Right renal cortex interstitium (tissue), 3 donors: ENCODE data around the gene TTL. TPM values are rescaled to one million over a fixed set of nuclear protein-coding genes. Genes with fewer than 3 reads are reported as not detected.
"Not testable (repeated sequence)": the region's sequence is repeated elsewhere in the genome, so short reads cannot be mapped to it uniquely, and the experiment has no call there.

Experiments used
- DNase-seq, 3 donors: peaks; one replicate each; pipeline ENCODE4 v3.0.0-alpha.2; 2013; ENCODE audit warnings: low read depth in 3 of 3, low spot score in 2 of 3
- polyA plus RNA-seq, 3 donors: library from polyadenylated mRNA; unstranded; fragments of 120-200 nt; gene quantifications; one replicate each; pipeline ENCODE4 v1.2.1, GENCODE V29; 2013; ENCODE audit not compliant: insufficient read length in 3 of 3

TTL gene
- polyA plus RNA-seq = 10 to 100 TPM; 34.7 to 37.3 (median 36.0) TPM

DNA sequence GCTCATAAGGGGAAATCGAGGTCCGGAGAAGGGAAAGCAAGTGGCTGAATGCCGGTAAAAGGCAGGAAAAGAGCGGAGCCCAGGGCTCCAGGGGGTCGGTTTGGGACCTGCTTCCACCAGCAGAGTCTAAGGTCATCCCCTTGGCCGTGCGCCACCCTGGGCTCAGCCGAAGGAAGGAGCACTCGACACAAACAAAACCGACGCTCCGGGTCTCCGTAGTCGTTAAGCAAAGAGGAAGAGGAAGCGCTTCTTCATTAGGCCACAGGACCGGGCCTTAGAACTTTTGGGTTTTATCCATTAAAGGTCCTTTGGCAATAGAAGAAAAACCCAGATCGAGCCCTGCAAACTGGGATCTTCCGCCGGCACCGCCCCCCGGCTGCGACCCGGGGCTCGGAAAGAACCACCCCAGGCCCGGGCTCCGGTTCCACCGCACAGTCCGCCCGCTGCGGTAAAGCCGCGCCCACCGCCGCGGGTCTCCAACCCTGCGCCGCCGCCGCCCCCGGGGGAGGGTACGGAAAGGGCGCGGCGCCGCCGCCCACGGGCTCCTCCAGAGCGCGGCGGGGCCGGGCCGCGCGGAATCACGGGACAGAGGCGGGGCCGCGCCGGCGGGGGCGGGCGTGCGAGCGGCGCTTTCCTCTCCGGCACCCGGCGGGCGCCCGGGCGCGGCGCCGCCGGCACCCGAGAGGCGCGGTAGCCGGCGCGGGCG is at the start of gene TTL:
TSS of gene TTL (plus strand) at position 629 of the 706 bp plus-strand sequence. CDS start 189 bp downstream, outside the sequence.
- peak in 1 of 3 donors; percentile 49 for DNase-seq

DNA sequence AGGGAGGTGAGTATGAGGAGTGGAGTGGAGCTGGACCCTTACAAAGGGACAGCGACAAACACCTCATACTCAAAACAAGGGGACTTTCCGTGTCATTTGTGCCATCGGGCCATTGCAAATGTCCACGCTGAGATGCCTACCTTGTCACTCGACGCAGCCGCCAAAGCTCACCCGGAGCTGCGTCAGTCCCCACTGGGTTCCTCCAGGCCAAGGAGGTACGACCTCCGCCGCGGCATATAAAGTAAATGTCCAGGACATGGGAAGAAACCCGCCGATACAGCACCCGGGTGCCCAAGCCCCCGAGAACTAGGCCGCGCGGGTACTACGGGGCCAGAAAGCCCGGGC is 49.6 kb upstream of the TTL start:
- DNase-seq = not testable (repeated sequence)

DNA sequence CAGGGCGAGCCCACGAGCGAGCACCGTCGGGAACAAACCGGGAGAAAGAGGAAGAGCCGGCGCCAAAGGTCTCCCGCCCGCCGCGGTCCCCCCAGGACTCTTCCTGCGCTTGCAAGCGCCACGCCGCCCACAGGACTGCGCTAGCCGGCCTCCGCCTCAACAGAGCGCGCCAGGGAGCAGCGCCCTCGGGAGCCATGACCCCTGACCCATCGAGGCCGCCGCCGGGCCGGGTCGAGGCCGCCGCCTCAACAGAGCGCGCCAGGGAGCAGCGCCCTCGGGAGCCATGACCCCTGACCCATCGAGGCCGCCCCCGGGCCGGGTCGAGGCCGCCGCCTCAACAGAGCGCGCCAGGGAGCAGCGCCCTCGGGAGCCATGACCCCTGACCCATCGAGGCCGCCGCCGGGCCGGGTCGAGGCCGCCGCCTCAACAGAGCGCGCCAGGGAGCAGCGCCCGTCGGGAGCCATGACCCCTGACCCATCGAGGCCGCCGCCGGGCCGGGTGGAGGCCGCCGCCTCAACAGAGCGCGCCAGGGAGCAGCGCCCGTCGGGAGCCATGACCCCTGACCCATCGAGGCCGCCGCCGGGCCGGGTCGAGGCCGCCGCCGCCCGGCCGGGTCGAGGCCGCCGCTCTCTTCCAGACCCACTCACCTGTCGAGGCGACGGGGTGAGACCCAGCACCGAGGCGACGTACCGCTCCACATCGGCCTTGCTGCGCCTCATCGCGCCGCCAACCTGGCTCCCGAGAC is 49.0 kb upstream of the TTL start:
- DNase-seq = not testable (repeated sequence)

GRCh38 chr2:112433480-112433879 is 48.5 kb upstream of the TTL start, which contains the start of gene RGPD8:
Gene RGPD8 (minus strand): TSS chr2:112433645. CDS start chr2:112433453, 192 bp downstream.
- peak; percentile 63 to 72 (median 69) for DNase-seq

- DNase-seq = no peak
Measured at GRCh38 chr2:112433932-112434730, 47.8 kb upstream of the TTL start.

- DNase-seq = not testable (repeated sequence)
Measured at GRCh38 chr2:112434890-112435715, 46.9 kb upstream of the TTL start.

GRCh38 chr2:112435716-112436431 is 46.1 kb upstream of the TTL start:
- not testable (repeated sequence) for DNase-seq

DNA sequence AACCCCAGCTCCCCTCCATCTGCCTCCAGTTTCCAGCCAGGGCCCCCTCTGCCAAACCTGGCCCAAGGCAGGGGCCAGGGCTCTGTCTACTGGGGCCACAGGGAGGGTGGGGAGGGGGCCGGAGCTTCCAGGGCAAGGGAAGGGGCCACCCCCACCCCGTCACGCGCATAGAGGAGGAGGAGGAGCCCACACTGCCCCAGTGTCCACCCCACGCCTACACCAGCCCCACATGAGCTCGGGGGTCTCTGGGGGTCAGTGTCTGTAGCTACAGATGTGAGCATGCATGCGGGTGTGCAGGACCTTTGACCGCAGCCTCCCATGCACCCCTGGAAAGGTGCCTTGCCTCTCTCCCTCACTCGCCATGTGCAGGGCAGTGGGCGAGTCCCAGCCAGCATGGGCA is 45.0 kb upstream of the TTL start:
- DNase-seq = not testable (repeated sequence)

DNA sequence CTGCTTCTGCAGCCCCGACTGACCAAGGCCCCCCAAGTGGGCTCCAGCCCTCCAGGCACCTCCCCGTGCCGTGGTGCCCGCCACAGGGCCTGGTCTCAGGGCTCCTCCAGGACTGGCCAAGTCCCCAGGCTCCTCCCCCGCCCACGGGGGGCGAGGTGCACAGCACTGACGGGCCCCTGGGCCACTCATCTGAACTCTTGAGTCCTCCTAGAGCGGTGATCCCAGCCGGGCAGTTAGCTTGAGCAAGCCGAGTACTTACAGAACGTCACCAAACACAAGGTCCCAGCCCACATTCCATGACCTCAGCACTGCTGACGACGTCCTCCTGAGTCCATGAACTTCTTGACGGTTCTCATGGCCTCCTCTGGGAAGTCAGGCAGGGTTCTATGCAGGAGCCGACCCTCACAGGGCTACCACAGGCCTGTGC is 44.5 kb upstream of the TTL start:
- DNase-seq = not testable (repeated sequence)

DNA sequence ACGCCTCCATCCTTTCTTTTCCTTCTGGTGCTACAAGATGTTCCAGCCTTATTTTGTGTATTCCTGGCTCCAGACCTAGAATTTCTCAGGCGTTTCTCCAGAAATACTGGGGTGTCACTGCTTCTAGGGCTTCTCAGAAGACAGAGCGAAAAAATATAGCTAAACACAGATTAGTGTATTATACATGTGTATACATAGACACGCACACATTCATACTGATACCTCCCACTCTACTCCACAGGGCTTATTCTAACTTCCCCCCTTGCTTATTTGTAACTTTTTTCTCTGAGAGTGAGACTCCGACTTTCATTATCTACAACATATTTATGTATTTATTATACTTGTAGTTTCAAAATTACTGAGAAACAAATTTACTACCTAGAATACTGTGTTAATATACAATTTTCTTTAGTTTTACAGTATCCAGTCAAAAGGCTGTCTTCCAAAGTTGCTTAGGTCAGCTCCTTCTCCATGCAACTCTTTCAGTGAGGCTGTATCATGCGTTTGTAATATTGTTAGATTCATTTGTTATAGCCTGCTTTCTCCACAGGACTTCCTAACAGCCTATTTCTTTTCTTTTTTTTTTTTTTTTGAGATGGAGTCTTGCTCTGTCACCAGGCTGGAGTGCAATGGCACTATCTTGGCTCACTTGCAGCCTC is 43.2 kb upstream of the TTL start:
- not testable (repeated sequence) for DNase-seq

DNA sequence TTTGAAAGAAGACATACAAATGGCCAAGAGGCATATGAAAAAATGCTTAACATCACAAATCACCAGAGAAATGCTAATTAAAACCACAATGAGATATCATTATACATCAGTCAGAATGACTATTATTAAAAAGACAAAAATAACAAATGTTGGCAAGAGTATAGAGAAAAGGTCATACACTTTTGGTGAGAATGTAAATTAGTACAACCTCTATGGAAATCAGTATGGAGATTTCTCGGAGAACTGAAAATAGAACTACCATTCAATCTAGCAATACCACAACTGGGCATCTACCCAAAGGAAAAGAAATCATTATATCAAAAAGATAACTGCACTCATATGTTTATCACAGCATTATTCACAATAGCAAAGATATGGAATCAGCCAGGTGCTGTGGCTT is 37.7 kb upstream of the TTL start:
- DNase-seq = not testable (repeated sequence)

GRCh38 chr2:112449854-112450253 is 32.1 kb upstream of the TTL start:
- no peak for DNase-seq

GRCh38 chr2:112451317-112451716 is 30.6 kb upstream of the TTL start:
- DNase-seq = no peak

DNA sequence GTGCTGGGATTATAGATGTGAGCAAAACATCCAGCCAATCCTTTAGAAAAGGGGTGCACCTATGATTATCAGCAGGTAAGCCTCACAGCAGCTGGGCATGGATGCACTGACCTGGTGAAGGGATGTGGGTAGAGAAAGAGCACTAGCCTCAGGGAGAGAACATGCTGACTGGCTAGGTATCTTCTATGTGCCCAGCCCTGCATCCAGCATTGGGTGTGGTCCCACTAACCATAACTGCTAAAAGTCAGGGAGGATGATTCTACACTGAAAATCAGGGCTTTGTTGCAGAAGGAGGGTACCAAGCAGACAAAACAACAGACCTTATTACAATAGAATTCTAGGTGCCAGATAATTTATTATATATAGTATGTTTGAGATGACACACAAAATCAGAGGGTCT is 27.4 kb upstream of the TTL start:
- no peak for DNase-seq

GRCh38 chr2:112459372-112459771 is 22.6 kb upstream of the TTL start:
- DNase-seq = no peak

DNA sequence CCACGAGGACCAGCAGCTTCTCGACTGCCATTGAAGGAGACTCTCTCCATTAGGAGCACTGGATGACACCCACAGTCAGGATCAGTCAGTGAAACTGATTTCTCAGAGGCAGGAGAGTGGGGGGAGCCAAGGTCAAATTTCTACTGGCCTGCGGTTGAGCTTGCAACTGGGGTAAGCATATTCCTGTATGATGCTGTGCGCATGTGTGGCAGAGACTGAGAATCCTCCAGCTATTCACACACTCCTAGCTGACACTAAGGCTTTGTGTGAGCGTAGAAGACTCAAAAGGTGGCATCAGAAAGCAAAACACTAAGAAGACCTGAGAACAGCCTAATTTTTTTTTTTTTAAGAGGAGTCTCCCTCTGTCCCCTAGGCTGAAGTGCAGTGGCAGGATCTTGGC is 19.8 kb upstream of the TTL start:
- DNase-seq = no peak

DNA sequence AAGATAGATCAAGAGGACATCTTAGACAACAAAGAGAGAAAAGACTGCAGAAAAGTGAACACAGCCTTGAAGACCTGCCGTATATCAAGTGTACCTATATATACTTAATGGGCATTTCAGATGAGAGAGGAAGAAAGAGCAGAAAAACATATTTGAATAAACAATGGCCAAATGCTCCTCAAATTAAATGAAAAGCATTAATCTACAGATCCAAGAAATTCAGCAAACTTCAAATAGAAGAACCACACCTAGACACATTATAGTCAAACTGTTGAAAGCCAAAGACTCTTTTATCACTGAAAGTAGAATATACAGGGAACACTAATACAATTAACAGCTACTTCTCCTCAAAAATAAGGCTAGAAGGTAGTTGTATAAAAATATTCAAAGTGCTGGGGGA is 18.7 kb upstream of the TTL start:
- DNase-seq = no peak

DNA sequence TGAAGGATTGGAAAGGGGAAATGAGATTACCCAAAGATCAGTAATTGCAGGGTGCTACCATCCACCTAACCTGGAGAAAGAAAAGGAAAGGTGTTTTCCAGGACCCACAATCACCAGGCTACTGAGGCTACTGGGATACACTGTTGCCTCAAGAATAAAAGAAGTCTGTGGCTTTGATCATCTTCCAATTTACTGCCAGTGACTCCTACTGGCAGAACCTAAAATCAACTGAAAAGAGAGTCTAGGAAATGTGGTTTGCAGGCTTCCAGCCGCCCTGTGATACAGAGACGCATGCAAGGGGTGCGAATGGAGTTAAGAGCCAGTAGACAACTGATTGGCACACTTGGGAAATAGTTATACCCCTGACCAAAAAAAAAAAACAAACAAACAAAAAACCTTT is 16.6 kb upstream of the TTL start:
- no peak for DNase-seq
